H1 (cell line): ENCODE data around the gene SECTM1. TPM values are rescaled to one million over a fixed set of nuclear protein-coding genes. Genes with fewer than 3 reads are reported as not detected.

ENCODE experiments used
- CTCF ChIA-PET: fragments of 300-600 bp; sonication (Branson Sonifier 250); formaldehyde crosslinking; loops from one replicate; lab custom pipeline; 2021; ENCODE audit not compliant: partially characterized antibody; lab: Charles Lee
- POLR2A ChIA-PET: fragments of 300-600 bp; sonication (Branson Sonifier 250); formaldehyde crosslinking; loops from one replicate; lab custom pipeline; 2021; ENCODE audit warnings: inconsistent platforms; ENCODE audit not compliant: partially characterized antibody; lab: Charles Lee
- DNase-seq, 2 experiments: peaks; one replicate each; pipeline versions ENCODE4 v3.0.0 to v3.0.0-alpha.2; 2010 to 2022; ENCODE audit warnings: low spot score in 2 of 2, low read depth in 1 of 2, mixed read lengths in 1 of 2
- FAIRE-seq: peaks from 2 replicates; lab custom pipeline; 2011; peaks lifted over from hg19 to GRCh38; lab: Jason Lieb, UNC
- H2AFZ ChIP-seq: 2 replicates; pipeline ENCODE4 v1.8.1; 2012; ENCODE audit warnings: low read length, inconsistent platforms
- H2AK5ac ChIP-seq: 2 replicates; pipeline ENCODE4 v1.6.1; 2013; ENCODE audit warnings: low read depth, low read length
- H2BK120ac ChIP-seq: replicated peaks from 2 replicates; pipeline ENCODE3; 2013; ENCODE audit warnings: low read depth, low read length, inconsistent platforms
- H2BK12ac ChIP-seq: 2 replicates; pipeline ENCODE4 v1.6.1; 2013; ENCODE audit warnings: low read depth, low read length
- H2BK15ac ChIP-seq: 2 replicates; pipeline ENCODE4 v1.6.1; 2013; ENCODE audit warnings: low read length
- H2BK20ac ChIP-seq: 2 replicates; pipeline ENCODE4 v1.6.1; 2013; ENCODE audit warnings: low read length
- H2BK5ac ChIP-seq: 2 replicates; pipeline ENCODE4 v1.6.1; 2013; ENCODE audit warnings: low read depth, low read length
- H3K14ac ChIP-seq: 2 replicates; pipeline ENCODE4 v1.6.1; 2013; ENCODE audit warnings: inconsistent platforms; ENCODE audit not compliant: insufficient read length
- H3K18ac ChIP-seq: 2 replicates; pipeline ENCODE4 v1.6.1; 2013; ENCODE audit warnings: low read length; ENCODE audit errors: extremely low read depth
- H3K23ac ChIP-seq: 2 replicates; pipeline ENCODE4 v1.6.1; 2013; ENCODE audit warnings: inconsistent platforms; ENCODE audit not compliant: insufficient read length
- H3K23me2 ChIP-seq: 2 replicates; pipeline ENCODE4 v1.6.1; 2013; ENCODE audit warnings: low read depth, low read length
- H3K27ac ChIP-seq: 2 replicates; pipeline ENCODE4 v1.6.1; 2011; ENCODE audit warnings: low read depth, low read length, inconsistent platforms
- H3K27me3 ChIP-seq, 4 experiments: replicated peaks in 1 of 4; 1 replicate in 1 of 4; 2 replicates in 3 of 4; pipeline versions ENCODE4 v1.6.1 to v1.8.1; 2011 to 2013; ENCODE audit warnings: low read length in 3 of 4, mild to moderate bottlenecking in 3 of 4, inconsistent platforms in 2 of 4, mixed read lengths in 2 of 4, moderate library complexity in 1 of 4; ENCODE audit not compliant: control insufficient read depth in 3 of 4, insufficient read depth in 3 of 4; ENCODE audit errors: extremely low read depth in 1 of 4
- H3K36me3 ChIP-seq, 4 experiments: 2 replicates each; pipeline versions ENCODE4 v1.6.1 to v1.8.1; 2011 to 2013; ENCODE audit warnings: mild to moderate bottlenecking in 4 of 4, low read length in 3 of 4, moderate library complexity in 2 of 4, control low read depth in 1 of 4, inconsistent platforms in 1 of 4; ENCODE audit not compliant: insufficient read depth in 4 of 4, control insufficient read depth in 2 of 4
- H3K4ac ChIP-seq: replicated peaks from 2 replicates; pipeline ENCODE3; 2013; ENCODE audit warnings: low read length, low read depth, mixed read lengths, inconsistent platforms; ENCODE audit not compliant: insufficient read length
- H3K4me1 ChIP-seq, 4 experiments: replicated peaks in 1 of 4; 1 replicate in 1 of 4; 2 replicates in 3 of 4; pipeline versions ENCODE4 v1.6.1 to v1.8.1; 2011 to 2013; ENCODE audit warnings: low read length in 3 of 4, inconsistent platforms in 2 of 4, mixed read lengths in 1 of 4; ENCODE audit not compliant: insufficient read depth in 4 of 4, control insufficient read depth in 3 of 4
- H3K4me2 ChIP-seq, 2 experiments: 2 replicates each; pipeline versions ENCODE4 v1.6.1 to v1.8.1; 2011 to 2013; ENCODE audit warnings: low read depth in 2 of 2, low read length in 2 of 2, control low read depth in 1 of 2, inconsistent platforms in 1 of 2, mild to moderate bottlenecking in 1 of 2; ENCODE audit not compliant: insufficient read depth in 1 of 2
- H3K4me3 ChIP-seq, 4 experiments: fragments of 200-600, 300-600 bp in 1 of 4; sonication (generic), shearing (Covaris generic), sonication (Bioruptor Twin) in 1 of 4; 2 replicates each; pipeline versions ENCODE4 v1.5.1 to v1.8.1; 2011 to 2016; ENCODE audit warnings: low read length in 4 of 4, low read depth in 3 of 4, control low read depth in 2 of 4, inconsistent platforms in 2 of 4, mild to moderate bottlenecking in 2 of 4, mixed read lengths in 1 of 4, moderate library complexity in 1 of 4; ENCODE audit not compliant: insufficient read depth in 2 of 4; ENCODE audit errors: extremely low read depth in 1 of 4
- H3K56ac ChIP-seq: replicated peaks from 2 replicates; pipeline ENCODE3; 2013; ENCODE audit warnings: low read depth, mild to moderate bottlenecking, mixed read lengths, low read length, inconsistent platforms; ENCODE audit not compliant: insufficient read length
- H3K79me1 ChIP-seq: 2 replicates; pipeline ENCODE4 v1.6.1; 2013; ENCODE audit warnings: low read depth, low read length, control low read depth
- H3K79me2 ChIP-seq, 2 experiments: 2 replicates each; pipeline versions ENCODE4 v1.6.1 to v1.8.1; 2012 to 2013; ENCODE audit warnings: low read length in 2 of 2, mild to moderate bottlenecking in 2 of 2, inconsistent platforms in 1 of 2; ENCODE audit not compliant: insufficient read depth in 2 of 2, control insufficient read depth in 1 of 2
- H3K9ac ChIP-seq, 4 experiments: replicated peaks in 1 of 4; 1 replicate in 1 of 4; 2 replicates in 3 of 4; pipeline versions ENCODE4 v1.6.1 to v1.8.1; 2011 to 2013; ENCODE audit warnings: low read depth in 3 of 4, low read length in 3 of 4, control low read depth in 2 of 4, mild to moderate bottlenecking in 2 of 4, moderate library complexity in 2 of 4, inconsistent platforms in 1 of 4; ENCODE audit errors: extremely low read depth in 1 of 4
- H3K9me3 ChIP-seq, 2 experiments: 2 replicates each; pipeline versions ENCODE4 v1.6.1 to v1.8.1; 2012 to 2013; ENCODE audit warnings: mild to moderate bottlenecking in 2 of 2, moderate library complexity in 2 of 2, control low read depth in 1 of 2, inconsistent platforms in 1 of 2, low read depth in 1 of 2, low read length in 1 of 2, mixed read lengths in 1 of 2; ENCODE audit not compliant: insufficient read depth in 2 of 2
- H4K20me1 ChIP-seq, 2 experiments: replicated peaks in 1 of 2; 2 replicates each; pipeline versions ENCODE3 to v1.8.1; 2011 to 2013; ENCODE audit warnings: inconsistent platforms in 2 of 2, low read length in 2 of 2, mild to moderate bottlenecking in 1 of 2; ENCODE audit not compliant: insufficient read depth in 2 of 2, control insufficient read depth in 1 of 2
- H4K5ac ChIP-seq: 2 replicates; pipeline ENCODE4 v1.6.1; 2013; ENCODE audit warnings: low read length, low read depth, mixed read lengths, inconsistent platforms; ENCODE audit not compliant: insufficient read length
- H4K8ac ChIP-seq: 2 replicates; pipeline ENCODE4 v1.8.0; 2013; ENCODE audit warnings: mild to moderate bottlenecking, moderate library complexity, low read length, inconsistent platforms; ENCODE audit not compliant: insufficient read depth; ENCODE audit errors: extremely low read depth
- H4K91ac ChIP-seq: replicated peaks from 2 replicates; pipeline ENCODE3; 2013; ENCODE audit warnings: low read length, mixed read lengths, inconsistent platforms; ENCODE audit not compliant: insufficient read length
- ATF3 ChIP-seq: IDR thresholded peaks from 2 replicates; pipeline ENCODE4 v1.6.1; 2011; ENCODE audit warnings: low read depth, mild to moderate bottlenecking, low read length; ENCODE audit not compliant: insufficient read depth
- BACH1 ChIP-seq: IDR thresholded peaks from 2 replicates; pipeline ENCODE4 v1.6.1; 2012; ENCODE audit warnings: low read length, improper control_type of control experiment
- MAFK ChIP-seq: IDR thresholded peaks from 2 replicates; pipeline ENCODE4 v1.6.1; 2012; ENCODE audit warnings: low read depth, mild to moderate bottlenecking, improper control_type of control experiment, low read length
- NANOG ChIP-seq: IDR thresholded peaks from 2 replicates; pipeline ENCODE4 v1.6.1; 2011; ENCODE audit warnings: low read length, low read depth, mild to moderate bottlenecking, inconsistent platforms; ENCODE audit not compliant: insufficient read depth, poor library complexity, severe bottlenecking
- POLR2AphosphoS5 ChIP-seq: IDR thresholded peaks from 2 replicates; pipeline ENCODE4 v1.6.1; 2011; ENCODE audit warnings: low read depth, low read length
- SIN3A ChIP-seq, 2 experiments: IDR thresholded peaks in 1 of 2; conservative IDR thresholded peaks in 1 of 2; 2 replicates each; pipeline ENCODE4 v1.6.1; 2011 to 2012; ENCODE audit warnings: low read length in 2 of 2, improper control_type of control experiment in 1 of 2, low read depth in 1 of 2, mild to moderate bottlenecking in 1 of 2
- SP2 ChIP-seq: IDR thresholded peaks from 2 replicates; pipeline ENCODE4 v1.6.1; 2012; ENCODE audit warnings: mild to moderate bottlenecking, low read length, inconsistent platforms
- SUZ12 ChIP-seq: fragments of 200-600 bp; sonication (generic); IDR thresholded peaks from 2 replicates; pipeline ENCODE4 v1.6.1; 2012; ENCODE audit warnings: mild to moderate bottlenecking, inconsistent platforms, low read length, moderate library complexity, mixed read lengths
- TBP ChIP-seq: IDR thresholded peaks from 2 replicates; pipeline ENCODE4 v1.6.1; 2011; ENCODE audit warnings: low read depth, low read length, improper control_type of control experiment
- ZNF274 ChIP-seq: IDR thresholded peaks from 2 replicates; pipeline ENCODE4 v1.7.0; 2012; ENCODE audit warnings: low read length, borderline replicate concordance; ENCODE audit errors: extremely low read depth
- WGBS, 2 experiments: shearing (Covaris generic) in 1 of 2; methylation state at CpG; one replicate each; pipeline versions ENCODE4 v1.1.6 to v1.1.7; 2013 to 2015; ENCODE audit warnings: low lambda C conversion rate in 2 of 2, mixed read lengths in 2 of 2, inconsistent platforms in 1 of 2, low coverage in 1 of 2, missing lambda C conversion rate in 1 of 2; ENCODE audit not compliant: insufficient replicate concordance in 2 of 2, insufficient coverage in 1 of 2, insufficient read length in 1 of 2; ENCODE audit errors: extremely low coverage in 1 of 2, missing lambda C conversion rate in 1 of 2; 5-methylcytosine and 5-hydroxymethylcytosine counted together
- polyA plus RNA-seq, 7 experiments: library from polyadenylated mRNA; depleted of rRNA in 3 of 7; stranded (reverse) in 5 of 7; unstranded in 2 of 7; fragments of >200 nt in 5 of 7; fragments of 200-250 nt in 2 of 7; gene quantifications; 1 replicate in 5 of 7; 2 replicates in 1 of 7; 4 replicates in 1 of 7; pipeline versions ENCODE4 v1.2.1 to v1.2.3, GENCODE V29; 2011 to 2013; ENCODE audit warnings: missing spikeins in 2 of 7, mixed read lengths in 2 of 7
- total RNA-seq: library from RNA; stranded (reverse); fragmentation: NEBNext Ultra II Directional; extraction: Animal tissue kit (Norgen Biotek cat#: 25700); gene quantifications from 2 replicates; pipeline ENCODE4 v1.2.1, GENCODE V29; 2021

SECTM1 gene
- total and polyA plus RNA-seq, 2 of the 8 experiments (the other 6 are each of a cell fraction or from before 2014, with no cell fraction given): 0.20 to 0.65 TPM

- no peak for FAIRE-seq
- Histone ChIP-seq H4K5ac (no peak overlapping the region), H3K27me3 (no peaks in the 10 kb centered on the region; a peak in 3 of 7 replicates), H3K79me2 (no peaks in the 10 kb centered on the region), H3K36me3 (no peaks in the 10 kb centered on the region), H2AK5ac (peak overlapping the region; percentile 53; the same call in 1 of the 2 replicates), H3K18ac (no peak overlapping the region), H2AFZ (no peak overlapping the region), H3K23me2 (peaks cover 5% of the 10 kb centered on the region; the same call in 1 of the 2 replicates), H2BK15ac (no peak overlapping the region), H2BK120ac (no peak overlapping the region), H3K27ac (no peak overlapping the region), H3K4me3 (no peak overlapping the region), H4K91ac (peak overlapping the region; percentile 0), H3K4ac (peak overlapping the region; percentile 27), H3K4me2 (no peak overlapping the region), H3K79me1 (no peaks in the 10 kb centered on the region), H4K20me1 (peaks cover 0 to 11% of the 10 kb centered on the region in 2 experiments), H4K8ac (no peak overlapping the region), H3K23ac (no peak overlapping the region), H3K4me1 (peaks cover 0 to 5% (median 4%) of the 10 kb centered on the region in 4 experiments; a peak in 6 of 7 replicates), H2BK20ac (no peak overlapping the region), H3K9ac (no peak overlapping the region), H2BK5ac (no peak overlapping the region), H3K9me3 (peaks cover 0 to 14% of the 10 kb centered on the region in 2 experiments; a peak in 1 of 4 replicates), H2BK12ac (peak overlapping the region; percentile 22; the same call in 1 of the 2 replicates), H3K14ac (no peak overlapping the region), H3K56ac (no peak overlapping the region)
- DNase-seq: no peak
- CTCF ChIA-PET: interaction anchor here (4.7 kb wide), 1 partner anchor 17 kb away, joined by 32 read pairs; no protein-coding TSS in a partner anchor
- POLR2A ChIA-PET: interaction anchor here (1.0 kb wide), 1 partner anchor 12 kb away, joined by 3 read pairs; no protein-coding TSS in a partner anchor
- 93% methylated on average over 76 of the region's 76 CpGs; no CpG with 5 or more reads in 1 of the 2 experiments for WGBS, 2 experiments
- no peak for TF ChIP-seq SUZ12
- TF ChIP-seq POLR2AphosphoS5: no peak
- no peak for TF ChIP-seq BACH1
- no peak for TF ChIP-seq ATF3
- TF ChIP-seq NANOG: no peak
- TF ChIP-seq SP2: no peak
- no peak for TF ChIP-seq MAFK
- TF ChIP-seq TBP: no peak
- TF ChIP-seq SIN3A (conservative IDR thresholded peaks at IDR 0.05 in 1 of 2, IDR thresholded peaks at IDR 0.05 in 1 of 2; ENCODE audit: low read depth in 1 of 2, low read length in 2 of 2): no peak
- TF ChIP-seq ZNF274: no peak
Measured at GRCh38 chr17:82318772-82319606, 14.6 kb downstream of the SECTM1 start.
